ENCODE data around the gene ZGPAT.
A peak's percentile ranks its signal among the peaks of the same experiment; 100 is the strongest.

The ZGPAT gene

GRCh38 chr20:63689046-63690002, 18.5 kb upstream of the ZGPAT start:
- no peaks in the 10 kb centered on the region for H3K36me3 ChIP-seq (ENCODE audit: control insufficient read depth, insufficient read depth, low read length, severe bottlenecking)
- no peak for DNase-seq (ENCODE audit: low read depth)
- no peak overlapping the region for H3K4me3 ChIP-seq (ENCODE audit: low read length)
- H3K4me1 ChIP-seq (ENCODE audit: control insufficient read depth, insufficient read depth, low read length) = peaks cover 23% of the 10 kb centered on the region
- no peak overlapping the region for H3K9ac ChIP-seq (ENCODE audit: low read length)
- H3K9me3 ChIP-seq (ENCODE audit: control insufficient read depth, low read length) = no peaks in the 10 kb centered on the region
- no peaks in the 10 kb centered on the region for H3K27me3 ChIP-seq (replicated peaks; ENCODE audit: control insufficient read depth, insufficient read depth, low read length)

- Histone ChIP-seq H3K36me3 (ENCODE audit: control insufficient read depth, insufficient read depth, low read length, severe bottlenecking) (no peaks in the 10 kb centered on the region), H3K4me1 (ENCODE audit: control insufficient read depth, insufficient read depth, low read length) (peaks cover 23% of the 10 kb centered on the region), H3K4me3 (ENCODE audit: low read length) (no peak overlapping the region), H3K9me3 (ENCODE audit: control insufficient read depth, low read length) (no peaks in the 10 kb centered on the region), H3K27me3 (replicated peaks; ENCODE audit: control insufficient read depth, insufficient read depth, low read length) (no peaks in the 10 kb centered on the region), H3K9ac (ENCODE audit: low read length) (no peak overlapping the region)
- DNase-seq (ENCODE audit: low read depth) = no peak
These were observed 17.6 kb upstream of the ZGPAT start for GRCh38 chr20:63690003-63690897.

GRCh38 chr20:63690898-63691710, 16.7 kb upstream of the ZGPAT start:
- H3K36me3 ChIP-seq (ENCODE audit: control insufficient read depth, insufficient read depth, low read length, severe bottlenecking) = no peaks in the 10 kb centered on the region
- no peak overlapping the region for H3K9ac ChIP-seq (ENCODE audit: low read length)
- no peaks in the 10 kb centered on the region for H3K9me3 ChIP-seq (ENCODE audit: control insufficient read depth, low read length)
- H3K4me1 ChIP-seq (ENCODE audit: control insufficient read depth, insufficient read depth, low read length) = peaks cover 23% of the 10 kb centered on the region
- H3K27me3 ChIP-seq (replicated peaks; ENCODE audit: control insufficient read depth, insufficient read depth, low read length) = no peaks in the 10 kb centered on the region
- DNase-seq (ENCODE audit: low read depth) = no peak
- no peak overlapping the region for H3K4me3 ChIP-seq (ENCODE audit: low read length)

GRCh38 chr20:63691711-63692435, 16.0 kb upstream of the ZGPAT start:
- no peak for DNase-seq (ENCODE audit: low read depth)
- Histone ChIP-seq H3K4me3 (ENCODE audit: low read length) (no peak overlapping the region), H3K36me3 (ENCODE audit: control insufficient read depth, insufficient read depth, low read length, severe bottlenecking) (no peaks in the 10 kb centered on the region), H3K9ac (ENCODE audit: low read length) (no peak overlapping the region), H3K9me3 (ENCODE audit: control insufficient read depth, low read length) (no peaks in the 10 kb centered on the region), H3K27me3 (replicated peaks; ENCODE audit: control insufficient read depth, insufficient read depth, low read length) (no peaks in the 10 kb centered on the region), H3K4me1 (ENCODE audit: control insufficient read depth, insufficient read depth, low read length) (peaks cover 20% of the 10 kb centered on the region)

- peaks cover 20% of the 10 kb centered on the region for H3K4me1 ChIP-seq (ENCODE audit: control insufficient read depth, insufficient read depth, low read length)
- H3K27me3 ChIP-seq (replicated peaks; ENCODE audit: control insufficient read depth, insufficient read depth, low read length) = no peaks in the 10 kb centered on the region
- DNase-seq (ENCODE audit: low read depth) = peak; percentile 23
- H3K4me3 ChIP-seq (ENCODE audit: low read length) = no peak overlapping the region
- no peaks in the 10 kb centered on the region for H3K9me3 ChIP-seq (ENCODE audit: control insufficient read depth, low read length)
- no peak overlapping the region for H3K9ac ChIP-seq (ENCODE audit: low read length)
- no peaks in the 10 kb centered on the region for H3K36me3 ChIP-seq (ENCODE audit: control insufficient read depth, insufficient read depth, low read length, severe bottlenecking)
These were observed 15.3 kb upstream of the ZGPAT start for GRCh38 chr20:63692436-63693082.

- no peaks in the 10 kb centered on the region for H3K9me3 ChIP-seq (ENCODE audit: control insufficient read depth, low read length)
- no peaks in the 10 kb centered on the region for H3K36me3 ChIP-seq (ENCODE audit: control insufficient read depth, insufficient read depth, low read length, severe bottlenecking)
- no peak overlapping the region for H3K9ac ChIP-seq (ENCODE audit: low read length)
- no peak overlapping the region for H3K4me3 ChIP-seq (ENCODE audit: low read length)
- H3K27me3 ChIP-seq (replicated peaks; ENCODE audit: control insufficient read depth, insufficient read depth, low read length) = no peaks in the 10 kb centered on the region
- no peak for DNase-seq (ENCODE audit: low read depth)
- peaks cover 21% of the 10 kb centered on the region for H3K4me1 ChIP-seq (ENCODE audit: control insufficient read depth, insufficient read depth, low read length)
These were observed 14.6 kb upstream of the ZGPAT start for GRCh38 chr20:63693083-63693732.

GRCh38 chr20:63693733-63694583, 13.9 kb upstream of the ZGPAT start:
- no peak for DNase-seq (ENCODE audit: low read depth)
- Histone ChIP-seq H3K27me3 (replicated peaks; ENCODE audit: control insufficient read depth, insufficient read depth, low read length) (no peaks in the 10 kb centered on the region), H3K4me1 (ENCODE audit: control insufficient read depth, insufficient read depth, low read length) (peaks cover 29% of the 10 kb centered on the region)

GRCh38 chr20:63694584-63695423, 13.0 kb upstream of the ZGPAT start:
- H3K9me3 ChIP-seq (ENCODE audit: control insufficient read depth, low read length) = no peaks in the 10 kb centered on the region
- H3K9ac ChIP-seq (ENCODE audit: low read length) = no peak overlapping the region
- H3K4me1 ChIP-seq (ENCODE audit: control insufficient read depth, insufficient read depth, low read length) = peaks cover 37% of the 10 kb centered on the region
- H3K4me3 ChIP-seq (ENCODE audit: low read length) = no peak overlapping the region
- no peaks in the 10 kb centered on the region for H3K27me3 ChIP-seq (replicated peaks; ENCODE audit: control insufficient read depth, insufficient read depth, low read length)
- no peaks in the 10 kb centered on the region for H3K36me3 ChIP-seq (ENCODE audit: control insufficient read depth, insufficient read depth, low read length, severe bottlenecking)
- DNase-seq (ENCODE audit: low read depth) = no peak

More at GRCh38 chr20:63693733-63694583, 13.9 kb upstream of the ZGPAT start:
- Histone ChIP-seq H3K9ac (ENCODE audit: low read length) (no peak overlapping the region), H3K4me3 (ENCODE audit: low read length) (no peak overlapping the region), H3K36me3 (ENCODE audit: control insufficient read depth, insufficient read depth, low read length, severe bottlenecking) (no peaks in the 10 kb centered on the region), H3K9me3 (ENCODE audit: control insufficient read depth, low read length) (no peaks in the 10 kb centered on the region)

Measured in adipocyte (in vitro differentiated cells).